HepG2 (cell line): ENCODE measurements around the gene P2RX3. TPM values are rescaled to one million over a fixed set of nuclear protein-coding genes. Genes with fewer than 3 reads are reported as not detected.

Experiments
- ATRX ChIP-seq: sonication (generic); formaldehyde crosslinking; IDR thresholded peaks from 2 replicates; pipeline ENCODE4 v1.4.0; 2020; ENCODE audit warnings: missing genetic modification reagents, borderline replicate concordance
- ETV6 ChIP-seq: sonication (generic); formaldehyde crosslinking; conservative IDR thresholded peaks from 2 replicates; pipeline ENCODE4 v1.4.0; 2020; ENCODE audit warnings: missing genetic modification reagents
- GATAD2A ChIP-seq: IDR thresholded peaks from 2 replicates; pipeline ENCODE4 v1.6.1; 2016
- IKZF4 ChIP-seq: sonication (generic); formaldehyde crosslinking; IDR thresholded peaks from 2 replicates; pipeline ENCODE4 v1.5.1; 2020; ENCODE audit warnings: borderline replicate concordance, mild to moderate bottlenecking, low read depth, missing genetic modification reagents; ENCODE audit errors: not compliant biosample characterization
- KLF9 ChIP-seq: IDR thresholded peaks from 2 replicates; pipeline ENCODE4 v1.6.1; 2016; ENCODE audit warnings: low read depth
- ONECUT2 ChIP-seq: sonication (generic); formaldehyde crosslinking; IDR thresholded peaks from 2 replicates; pipeline ENCODE4 v1.4.0; 2020; ENCODE audit warnings: missing genetic modification reagents
- PAWR ChIP-seq: sonication (generic); formaldehyde crosslinking; IDR thresholded peaks from 2 replicates; pipeline ENCODE4 v1.4.0; 2020; ENCODE audit warnings: missing genetic modification reagents, mild to moderate bottlenecking, borderline replicate concordance
- SRY ChIP-seq: sonication (generic); formaldehyde crosslinking; IDR thresholded peaks from 2 replicates; pipeline ENCODE4 v1.8.0; 2022; ENCODE audit warnings: mild to moderate bottlenecking, missing genetic modification reagents
- TBP ChIP-seq: sonication (generic); formaldehyde crosslinking; IDR thresholded peaks from 2 replicates; pipeline ENCODE4 v1.5.0; 2020; ENCODE audit warnings: missing genetic modification reagents
- ZNF350 ChIP-seq: sonication (generic); formaldehyde crosslinking; IDR thresholded peaks from 2 replicates; pipeline ENCODE4 v1.4.0; 2020; ENCODE audit warnings: mild to moderate bottlenecking, low read depth, missing genetic modification reagents, borderline replicate concordance
- ZNF605 ChIP-seq: sonication (generic); formaldehyde crosslinking; IDR thresholded peaks from 2 replicates; pipeline ENCODE4 v1.8.0; 2022; ENCODE audit warnings: mild to moderate bottlenecking, missing genetic modification reagents
- ZNF737 ChIP-seq: sonication (generic); formaldehyde crosslinking; IDR thresholded peaks from 2 replicates; pipeline ENCODE4 v1.5.0; 2020; ENCODE audit warnings: missing genetic modification reagents, mild to moderate bottlenecking, borderline replicate concordance
- ZNF772 ChIP-seq: sonication (generic); formaldehyde crosslinking; IDR thresholded peaks from 2 replicates; pipeline ENCODE4 v1.5.0; 2020; ENCODE audit warnings: mild to moderate bottlenecking, missing genetic modification reagents
- polyA plus RNA-seq, 8 experiments: library from polyadenylated mRNA; depleted of rRNA in 3 of 8; stranded (reverse) in 7 of 8; unstranded in 1 of 8; fragments of >200 nt; fragmentation: Illumina TruSeq in 4 of 8; extraction: Trizol in 4 of 8; gene quantifications; 2 replicates each; pipeline versions ENCODE4 v1.2.1 to v1.2.3, GENCODE V29; 2011 to 2016; ENCODE audit warnings: low read depth in 4 of 8, missing spikeins in 1 of 8, mixed read lengths in 1 of 8; ENCODE audit not compliant: insufficient read depth in 1 of 8
- total RNA-seq, 5 experiments: library from RNA; depleted of rRNA; stranded (reverse); fragments of >200 nt; fragmentation: Illumina TruSeq; extraction: Trizol; gene quantifications; 2 replicates each; pipeline ENCODE4 v1.2.3, GENCODE V29; 2016; ENCODE audit warnings: low read depth in 1 of 5
- TF ChIP-seq, protein P1 (sequence below): sonication (generic); formaldehyde crosslinking; IDR thresholded peaks from 2 replicates; pipeline ENCODE4 v1.4.0; 2020; ENCODE audit warnings: mild to moderate bottlenecking, missing genetic modification reagents
- TF ChIP-seq, protein P2 (sequence below): IDR thresholded peaks from 2 replicates; pipeline ENCODE4 v1.6.1; 2016; ENCODE audit warnings: mild to moderate bottlenecking, missing biosample characterization, missing genetic modification reagents
- TF ChIP-seq, protein P3 (sequence below): sonication (generic); formaldehyde crosslinking; IDR thresholded peaks from 2 replicates; pipeline ENCODE4 v1.4.0; 2020; ENCODE audit warnings: missing genetic modification reagents
- TF ChIP-seq, protein P4 (sequence below): sonication (generic); formaldehyde crosslinking; conservative IDR thresholded peaks from 2 replicates; pipeline ENCODE4 v1.4.0; 2020; ENCODE audit warnings: missing genetic modification reagents
- TF ChIP-seq, protein P5 (sequence below), 2 experiments: IDR thresholded peaks; 2 replicates each; pipeline ENCODE4 v1.6.1; 2011 to 2012; ENCODE audit warnings: low read length in 2 of 2, borderline replicate concordance in 1 of 2, low read depth in 1 of 2, mild to moderate bottlenecking in 1 of 2, moderate library complexity in 1 of 2
- TF ChIP-seq, protein P6 (sequence below): sonication (generic); formaldehyde crosslinking; IDR thresholded peaks from 2 replicates; pipeline ENCODE4 v1.5.1; 2020; ENCODE audit warnings: missing genetic modification reagents, mild to moderate bottlenecking, borderline replicate concordance

Gene P2RX3
- total and polyA plus RNA-seq, 2 of the 13 experiments (the other 11 are each of a cell fraction or from before 2014, with no cell fraction given), result 0.08 TPM; not detected in 1

DNA sequence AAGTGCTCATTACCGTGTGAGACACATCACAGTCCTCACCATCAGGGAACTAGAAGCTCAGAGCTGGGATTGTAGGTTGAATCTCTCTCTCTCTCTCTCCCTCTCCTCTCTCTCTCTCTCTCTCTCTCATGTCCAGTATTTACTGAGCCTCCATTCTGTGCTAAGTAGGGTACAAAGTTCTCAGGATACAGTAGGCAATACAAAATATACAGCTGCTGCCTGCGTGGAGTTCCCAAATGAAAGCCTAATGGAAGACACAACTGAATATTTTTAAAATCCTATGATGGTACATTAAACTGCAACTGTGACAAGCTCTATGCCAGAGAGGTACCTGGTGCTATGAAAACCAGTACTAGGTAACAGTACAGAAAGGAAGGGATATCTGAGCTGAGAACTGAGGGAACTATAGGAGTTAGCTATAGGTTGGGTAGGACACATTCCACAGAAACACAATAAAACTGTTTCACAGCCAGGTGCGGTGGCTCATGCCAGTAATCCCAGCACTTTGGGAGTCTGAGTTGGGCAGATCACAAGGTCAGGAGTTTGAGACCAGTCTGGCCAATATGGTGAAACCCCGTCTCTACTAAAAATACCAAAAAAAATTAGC lies 61.9 kb downstream of the P2RX3 start (continued):
- TF ChIP-seq, protein P1, sequence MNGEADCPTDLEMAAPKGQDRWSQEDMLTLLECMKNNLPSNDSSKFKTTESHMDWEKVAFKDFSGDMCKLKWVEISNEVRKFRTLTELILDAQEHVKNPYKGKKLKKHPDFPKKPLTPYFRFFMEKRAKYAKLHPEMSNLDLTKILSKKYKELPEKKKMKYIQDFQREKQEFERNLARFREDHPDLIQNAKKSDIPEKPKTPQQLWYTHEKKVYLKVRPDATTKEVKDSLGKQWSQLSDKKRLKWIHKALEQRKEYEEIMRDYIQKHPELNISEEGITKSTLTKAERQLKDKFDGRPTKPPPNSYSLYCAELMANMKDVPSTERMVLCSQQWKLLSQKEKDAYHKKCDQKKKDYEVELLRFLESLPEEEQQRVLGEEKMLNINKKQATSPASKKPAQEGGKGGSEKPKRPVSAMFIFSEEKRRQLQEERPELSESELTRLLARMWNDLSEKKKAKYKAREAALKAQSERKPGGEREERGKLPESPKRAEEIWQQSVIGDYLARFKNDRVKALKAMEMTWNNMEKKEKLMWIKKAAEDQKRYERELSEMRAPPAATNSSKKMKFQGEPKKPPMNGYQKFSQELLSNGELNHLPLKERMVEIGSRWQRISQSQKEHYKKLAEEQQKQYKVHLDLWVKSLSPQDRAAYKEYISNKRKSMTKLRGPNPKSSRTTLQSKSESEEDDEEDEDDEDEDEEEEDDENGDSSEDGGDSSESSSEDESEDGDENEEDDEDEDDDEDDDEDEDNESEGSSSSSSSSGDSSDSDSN (CRISPR knock-in tag), result no peak
- TF ChIP-seq, protein P2, sequence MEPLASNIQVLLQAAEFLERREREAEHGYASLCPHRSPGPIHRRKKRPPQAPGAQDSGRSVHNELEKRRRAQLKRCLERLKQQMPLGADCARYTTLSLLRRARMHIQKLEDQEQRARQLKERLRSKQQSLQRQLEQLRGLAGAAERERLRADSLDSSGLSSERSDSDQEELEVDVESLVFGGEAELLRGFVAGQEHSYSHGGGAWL, result no peak
- TF ChIP-seq ZNF350 (CRISPR knock-in tag) (no peak), KLF9 (no peak), GATAD2A (CRISPR knock-in tag) (peak; percentile 78), IKZF4 (no peak), ONECUT2 (CRISPR knock-in tag) (no peak), ATRX (CRISPR knock-in tag) (no peak), ETV6 (CRISPR knock-in tag) (no peak), ZNF605 (CRISPR knock-in tag) (0 out of 2 replicates have a peak, but pooled peaks have one; percentile 18), PAWR (CRISPR knock-in tag) (no peak), ZNF737 (CRISPR knock-in tag) (no peak), SRY (CRISPR knock-in tag) (no peak), TBP (no peak), ZNF772 (no peak)
- TF ChIP-seq, protein P3, sequence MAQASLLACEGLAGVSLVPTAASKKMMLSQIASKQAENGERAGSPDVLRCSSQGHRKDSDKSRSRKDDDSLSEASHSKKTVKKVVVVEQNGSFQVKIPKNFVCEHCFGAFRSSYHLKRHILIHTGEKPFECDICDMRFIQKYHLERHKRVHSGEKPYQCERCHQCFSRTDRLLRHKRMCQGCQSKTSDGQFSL (CRISPR knock-in tag), result no peak
- TF ChIP-seq, protein P4, sequence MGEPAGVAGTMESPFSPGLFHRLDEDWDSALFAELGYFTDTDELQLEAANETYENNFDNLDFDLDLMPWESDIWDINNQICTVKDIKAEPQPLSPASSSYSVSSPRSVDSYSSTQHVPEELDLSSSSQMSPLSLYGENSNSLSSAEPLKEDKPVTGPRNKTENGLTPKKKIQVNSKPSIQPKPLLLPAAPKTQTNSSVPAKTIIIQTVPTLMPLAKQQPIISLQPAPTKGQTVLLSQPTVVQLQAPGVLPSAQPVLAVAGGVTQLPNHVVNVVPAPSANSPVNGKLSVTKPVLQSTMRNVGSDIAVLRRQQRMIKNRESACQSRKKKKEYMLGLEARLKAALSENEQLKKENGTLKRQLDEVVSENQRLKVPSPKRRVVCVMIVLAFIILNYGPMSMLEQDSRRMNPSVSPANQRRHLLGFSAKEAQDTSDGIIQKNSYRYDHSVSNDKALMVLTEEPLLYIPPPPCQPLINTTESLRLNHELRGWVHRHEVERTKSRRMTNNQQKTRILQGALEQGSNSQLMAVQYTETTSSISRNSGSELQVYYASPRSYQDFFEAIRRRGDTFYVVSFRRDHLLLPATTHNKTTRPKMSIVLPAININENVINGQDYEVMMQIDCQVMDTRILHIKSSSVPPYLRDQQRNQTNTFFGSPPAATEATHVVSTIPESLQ (CRISPR knock-in tag), result no peak
- TF ChIP-seq, protein P5, sequence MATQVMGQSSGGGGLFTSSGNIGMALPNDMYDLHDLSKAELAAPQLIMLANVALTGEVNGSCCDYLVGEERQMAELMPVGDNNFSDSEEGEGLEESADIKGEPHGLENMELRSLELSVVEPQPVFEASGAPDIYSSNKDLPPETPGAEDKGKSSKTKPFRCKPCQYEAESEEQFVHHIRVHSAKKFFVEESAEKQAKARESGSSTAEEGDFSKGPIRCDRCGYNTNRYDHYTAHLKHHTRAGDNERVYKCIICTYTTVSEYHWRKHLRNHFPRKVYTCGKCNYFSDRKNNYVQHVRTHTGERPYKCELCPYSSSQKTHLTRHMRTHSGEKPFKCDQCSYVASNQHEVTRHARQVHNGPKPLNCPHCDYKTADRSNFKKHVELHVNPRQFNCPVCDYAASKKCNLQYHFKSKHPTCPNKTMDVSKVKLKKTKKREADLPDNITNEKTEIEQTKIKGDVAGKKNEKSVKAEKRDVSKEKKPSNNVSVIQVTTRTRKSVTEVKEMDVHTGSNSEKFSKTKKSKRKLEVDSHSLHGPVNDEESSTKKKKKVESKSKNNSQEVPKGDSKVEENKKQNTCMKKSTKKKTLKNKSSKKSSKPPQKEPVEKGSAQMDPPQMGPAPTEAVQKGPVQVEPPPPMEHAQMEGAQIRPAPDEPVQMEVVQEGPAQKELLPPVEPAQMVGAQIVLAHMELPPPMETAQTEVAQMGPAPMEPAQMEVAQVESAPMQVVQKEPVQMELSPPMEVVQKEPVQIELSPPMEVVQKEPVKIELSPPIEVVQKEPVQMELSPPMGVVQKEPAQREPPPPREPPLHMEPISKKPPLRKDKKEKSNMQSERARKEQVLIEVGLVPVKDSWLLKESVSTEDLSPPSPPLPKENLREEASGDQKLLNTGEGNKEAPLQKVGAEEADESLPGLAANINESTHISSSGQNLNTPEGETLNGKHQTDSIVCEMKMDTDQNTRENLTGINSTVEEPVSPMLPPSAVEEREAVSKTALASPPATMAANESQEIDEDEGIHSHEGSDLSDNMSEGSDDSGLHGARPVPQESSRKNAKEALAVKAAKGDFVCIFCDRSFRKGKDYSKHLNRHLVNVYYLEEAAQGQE (IDR thresholded peaks at IDR 0.05; ENCODE audit: borderline replicate concordance in 1 of 2, low read depth in 1 of 2, low read length in 2 of 2), result peak in 1 of 2 experiments; percentile 16; a peak in 1 of 4 replicates
- TF ChIP-seq, protein P6, sequence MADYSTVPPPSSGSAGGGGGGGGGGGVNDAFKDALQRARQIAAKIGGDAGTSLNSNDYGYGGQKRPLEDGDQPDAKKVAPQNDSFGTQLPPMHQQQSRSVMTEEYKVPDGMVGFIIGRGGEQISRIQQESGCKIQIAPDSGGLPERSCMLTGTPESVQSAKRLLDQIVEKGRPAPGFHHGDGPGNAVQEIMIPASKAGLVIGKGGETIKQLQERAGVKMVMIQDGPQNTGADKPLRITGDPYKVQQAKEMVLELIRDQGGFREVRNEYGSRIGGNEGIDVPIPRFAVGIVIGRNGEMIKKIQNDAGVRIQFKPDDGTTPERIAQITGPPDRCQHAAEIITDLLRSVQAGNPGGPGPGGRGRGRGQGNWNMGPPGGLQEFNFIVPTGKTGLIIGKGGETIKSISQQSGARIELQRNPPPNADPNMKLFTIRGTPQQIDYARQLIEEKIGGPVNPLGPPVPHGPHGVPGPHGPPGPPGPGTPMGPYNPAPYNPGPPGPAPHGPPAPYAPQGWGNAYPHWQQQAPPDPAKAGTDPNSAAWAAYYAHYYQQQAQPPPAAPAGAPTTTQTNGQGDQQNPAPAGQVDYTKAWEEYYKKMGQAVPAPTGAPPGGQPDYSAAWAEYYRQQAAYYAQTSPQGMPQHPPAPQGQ (CRISPR knock-in tag), result no peak
